ENCODE data around the gene FAF1.
A peak's percentile ranks its signal among the peaks of the same experiment; 100 is the strongest.
"Not testable (repeated sequence)": the region's sequence is repeated elsewhere in the genome, so short reads cannot be mapped to it uniquely, and the experiment has no call there.

Gene FAF1

GRCh38 chr1:50959913-50960844, at the start of gene FAF1:
Gene FAF1, minus strand, starts transcription at chr1:50960267. Its CDS starts 456 bp downstream, at chr1:50959811.
- DNase-seq = peak; percentile 92 to 93

GRCh38 chr1:51009381-51009780, 49.3 kb upstream of the FAF1 start:
- no peak for DNase-seq

- not testable (repeated sequence) for DNase-seq
Measured at GRCh38 chr1:51005549-51005948, 45.5 kb upstream of the FAF1 start.

GRCh38 chr1:51002516-51002915, 42.4 kb upstream of the FAF1 start:
- no peak for DNase-seq

- DNase-seq = no peak
Measured at GRCh38 chr1:51000651-51001050, 40.6 kb upstream of the FAF1 start.

DNA sequence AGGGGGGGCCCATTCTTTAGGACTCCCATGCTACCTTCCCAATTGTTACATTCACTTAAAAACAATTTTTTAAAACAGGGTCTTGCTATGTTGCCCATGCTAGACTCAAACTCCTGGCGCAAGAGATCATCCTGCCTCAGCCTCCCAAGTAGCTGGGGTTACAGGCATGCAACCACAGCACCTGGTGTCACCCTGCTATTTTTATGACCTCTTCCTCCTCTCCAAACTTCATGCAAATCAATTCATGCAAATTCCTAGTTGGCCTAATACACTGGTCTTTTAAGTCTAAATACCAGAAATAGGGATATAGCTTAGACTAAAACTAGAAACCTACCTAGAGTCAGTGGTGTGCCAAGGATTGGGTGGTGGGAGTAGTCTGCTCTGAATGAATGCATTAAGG, 40.1 kb upstream of the FAF1 start:
- DNase-seq = no peak

GRCh38 chr1:50999375-50999774, 39.3 kb upstream of the FAF1 start:
- DNase-seq = not testable (repeated sequence)

DNA sequence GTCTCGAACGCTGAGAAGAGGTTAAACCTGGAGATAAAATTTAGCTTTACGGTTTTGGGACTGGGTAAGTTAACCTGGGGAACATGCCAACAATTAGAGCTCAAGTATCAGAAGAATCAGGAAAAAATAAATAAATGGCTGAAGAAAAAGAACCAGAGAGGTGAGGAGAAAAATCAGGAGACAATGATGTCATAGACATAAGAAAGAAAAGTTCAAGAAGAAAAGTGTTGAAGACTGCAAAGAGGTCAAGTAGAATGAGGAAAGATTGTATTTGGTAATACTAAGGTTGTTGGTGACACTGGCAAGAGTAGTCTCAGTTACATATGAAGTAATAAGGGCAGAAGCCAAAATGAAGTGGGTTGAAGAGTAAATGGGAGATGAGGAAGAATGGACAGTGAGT, 36.0 kb upstream of the FAF1 start:
- DNase-seq = no peak

- DNase-seq = no peak
Measured at GRCh38 chr1:50995651-50996050, 35.6 kb upstream of the FAF1 start.

- no peak for DNase-seq
Measured at GRCh38 chr1:50994997-50995396, 34.9 kb upstream of the FAF1 start.

GRCh38 chr1:50993645-50994044, 33.6 kb upstream of the FAF1 start:
- no peak for DNase-seq

DNA sequence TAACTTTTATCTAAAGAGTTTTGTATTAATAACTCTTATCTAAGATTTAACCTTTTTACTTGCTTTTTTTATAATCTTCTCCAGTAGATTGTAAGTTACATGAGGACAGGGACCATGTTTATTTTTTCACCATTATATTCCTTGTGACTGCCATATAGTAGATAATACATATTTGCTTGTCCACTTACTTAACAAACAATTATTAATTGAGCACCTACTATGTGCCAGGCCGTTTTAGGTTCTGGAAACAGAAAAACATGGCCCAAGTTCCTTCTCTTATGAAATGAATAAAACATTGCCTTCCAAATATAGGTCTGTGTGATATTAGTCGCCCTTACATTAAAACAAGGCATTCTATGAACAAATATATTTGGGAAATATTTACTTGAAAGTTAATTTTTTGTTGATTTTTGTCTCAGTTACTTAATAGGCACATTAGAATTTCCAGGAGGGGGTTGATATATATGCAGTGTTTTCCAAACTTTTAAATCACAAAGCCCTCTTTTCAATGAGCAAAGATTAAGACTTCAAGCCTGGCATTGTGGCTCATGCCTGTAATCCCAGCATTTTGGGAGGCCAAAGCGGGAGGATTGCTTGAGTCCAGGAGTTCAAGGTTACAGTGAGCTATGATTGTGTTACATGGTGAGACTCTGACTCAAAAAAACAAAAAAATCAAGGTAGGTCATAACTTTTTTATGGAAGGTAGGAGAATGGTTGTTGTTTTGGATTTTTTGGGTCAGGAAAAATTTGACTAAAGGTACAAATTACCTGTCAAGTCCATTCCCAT, 32.7 kb upstream of the FAF1 start:
- no peak for DNase-seq

DNA sequence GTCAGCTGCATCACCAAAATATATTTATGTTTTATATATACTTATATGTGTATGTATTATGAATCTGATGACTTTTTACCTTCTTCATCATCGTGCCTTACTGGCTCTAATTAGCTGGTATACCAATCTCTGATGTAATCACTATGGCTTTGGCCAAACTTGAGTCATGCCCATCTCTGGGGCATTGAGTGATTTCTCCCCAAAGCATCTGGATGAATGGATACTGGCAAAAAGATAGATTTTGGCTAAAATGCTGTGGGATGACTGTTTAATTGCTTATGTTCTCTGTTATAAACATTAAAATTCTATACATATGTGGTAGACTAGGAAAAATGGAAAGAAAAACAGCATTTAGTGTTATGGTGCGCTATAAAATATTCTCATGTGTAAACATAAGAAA, 29.6 kb upstream of the FAF1 start:
- no peak for DNase-seq

- DNase-seq = no peak
Measured at GRCh38 chr1:50986653-50987052, 26.6 kb upstream of the FAF1 start.

- DNase-seq = peak in 1 of 2 experiments; percentile 19
Measured at GRCh38 chr1:50985094-50985493, 25.0 kb upstream of the FAF1 start.

DNA sequence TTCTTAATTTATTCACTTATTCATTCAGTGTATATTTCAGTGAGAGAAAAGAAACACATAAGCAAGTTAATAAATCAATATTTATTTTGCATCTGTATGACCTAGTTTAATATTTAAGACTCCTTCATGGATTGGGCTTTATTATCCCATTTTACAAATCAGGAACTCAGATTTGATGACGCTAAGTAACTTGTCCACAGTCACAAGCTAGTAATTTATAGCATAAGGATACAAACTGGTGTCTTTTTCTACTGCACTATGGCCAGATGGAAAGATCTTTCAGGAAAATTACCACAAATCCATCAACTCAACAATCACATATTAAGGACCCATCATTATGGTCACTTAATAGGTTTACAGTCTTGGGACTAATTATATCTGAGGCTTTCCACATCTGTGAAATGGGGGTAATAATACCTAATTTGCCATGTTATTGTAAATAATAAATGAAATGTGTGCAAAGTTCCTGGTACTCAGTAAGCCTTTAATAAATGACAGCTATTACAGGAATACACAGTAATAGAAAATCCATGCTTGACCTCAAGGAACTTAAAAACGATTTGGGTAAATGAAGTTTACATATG, 23.2 kb upstream of the FAF1 start:
- DNase-seq = no peak

GRCh38 chr1:50982611-50983010, 22.5 kb upstream of the FAF1 start:
- DNase-seq = no peak

DNA sequence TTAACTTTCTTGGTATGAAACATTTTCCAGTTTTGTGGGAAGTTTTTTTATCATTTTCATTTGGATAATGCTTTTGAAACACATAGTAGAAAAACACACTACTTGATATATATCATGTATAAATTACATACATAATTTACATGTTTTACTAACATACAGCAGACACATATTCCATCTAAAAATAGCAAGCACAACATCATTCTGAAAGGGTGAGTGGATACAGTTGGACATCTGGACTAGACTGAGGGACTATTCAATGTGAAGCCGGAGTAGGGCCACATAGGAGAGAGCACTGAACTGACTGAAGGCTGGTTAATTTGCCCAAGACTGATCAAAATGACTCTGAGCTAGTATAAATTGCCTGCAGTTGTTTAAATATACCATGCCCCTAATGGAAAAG, 21.7 kb upstream of the FAF1 start:
- DNase-seq = peak in 1 of 2 experiments; percentile 68

DNA sequence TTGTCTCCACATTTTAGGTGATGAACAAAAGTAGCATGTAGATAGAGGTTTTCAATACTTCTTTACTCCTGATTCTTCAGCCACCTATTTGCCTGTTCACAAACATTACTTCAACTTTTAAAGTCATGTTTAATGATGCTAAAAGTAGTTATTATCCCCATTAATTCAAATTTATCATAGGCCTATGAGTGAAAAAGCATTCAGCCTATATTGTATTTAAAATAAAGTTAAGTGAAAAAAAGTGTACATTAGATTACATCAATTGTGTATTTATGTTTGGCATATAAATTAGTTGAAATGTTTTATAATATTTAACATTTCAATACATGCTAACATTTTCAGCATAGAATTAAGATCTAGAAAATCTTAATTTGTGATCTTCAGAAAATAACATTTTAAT, 20.4 kb upstream of the FAF1 start:
- DNase-seq = peak in 1 of 2 experiments; percentile 25

DNA sequence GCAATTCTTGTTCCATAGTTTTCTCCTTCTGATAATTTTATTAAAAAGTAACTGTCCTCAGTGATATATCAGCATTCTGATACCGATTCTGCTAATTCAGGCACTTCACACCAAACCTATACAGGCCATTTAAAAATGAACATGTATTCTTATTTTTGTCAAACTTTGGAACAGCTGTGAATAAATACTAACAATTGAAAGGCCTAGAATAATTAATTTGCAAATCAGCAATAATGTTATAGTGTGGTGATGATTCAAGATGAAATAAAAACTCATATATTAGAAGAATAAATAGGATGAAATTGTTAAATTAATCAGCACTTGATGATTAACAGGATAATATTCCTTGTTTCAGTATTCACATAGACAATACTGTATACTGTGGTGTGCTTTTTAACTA, 19.9 kb upstream of the FAF1 start:
- DNase-seq = no peak

- peak; percentile 41 to 64 for DNase-seq
Measured at GRCh38 chr1:50978852-50979781, 19.1 kb upstream of the FAF1 start.

GRCh38 chr1:50978144-50978851, 18.2 kb upstream of the FAF1 start:
- DNase-seq = peak; percentile 66 to 67
